HEK293 (cell line): ENCODE data around the gene PPIA.

Experiments used
- KLF16 ChIP-seq: fragments of 450-650 bp; formaldehyde crosslinking; IDR thresholded peaks from 2 replicates; pipeline ENCODE4 v1.5.1; 2017; ENCODE audit warnings: missing biosample characterization, missing genetic modification characterization
- PBX3 ChIP-seq: sonication (generic); formaldehyde crosslinking; IDR thresholded peaks from 2 replicates; pipeline ENCODE4 v1.8.1; 2022; ENCODE audit warnings: mild to moderate bottlenecking, moderate library complexity, missing genetic modification reagents
- ZNF175 ChIP-seq: fragments of 450-650 bp; formaldehyde crosslinking; IDR thresholded peaks from 2 replicates; pipeline ENCODE4 v1.5.1; 2016; ENCODE audit warnings: missing biosample characterization, missing genetic modification characterization
- TF ChIP-seq, protein P1 (sequence below): fragments of 450-650 bp; formaldehyde crosslinking; IDR thresholded peaks from 2 replicates; pipeline ENCODE4 v1.5.1; 2016; ENCODE audit warnings: missing biosample characterization, missing genetic modification characterization

GRCh38 chr7:44762300-44762699 lies 34.2 kb upstream of the PPIA start:
- TF ChIP-seq KLF16, result no peak
- no peak for TF ChIP-seq ZNF175 (tag by site-specific recombination)
- no peak for TF ChIP-seq PBX3 (CRISPR knock-in tag)
- TF ChIP-seq, protein P1, sequence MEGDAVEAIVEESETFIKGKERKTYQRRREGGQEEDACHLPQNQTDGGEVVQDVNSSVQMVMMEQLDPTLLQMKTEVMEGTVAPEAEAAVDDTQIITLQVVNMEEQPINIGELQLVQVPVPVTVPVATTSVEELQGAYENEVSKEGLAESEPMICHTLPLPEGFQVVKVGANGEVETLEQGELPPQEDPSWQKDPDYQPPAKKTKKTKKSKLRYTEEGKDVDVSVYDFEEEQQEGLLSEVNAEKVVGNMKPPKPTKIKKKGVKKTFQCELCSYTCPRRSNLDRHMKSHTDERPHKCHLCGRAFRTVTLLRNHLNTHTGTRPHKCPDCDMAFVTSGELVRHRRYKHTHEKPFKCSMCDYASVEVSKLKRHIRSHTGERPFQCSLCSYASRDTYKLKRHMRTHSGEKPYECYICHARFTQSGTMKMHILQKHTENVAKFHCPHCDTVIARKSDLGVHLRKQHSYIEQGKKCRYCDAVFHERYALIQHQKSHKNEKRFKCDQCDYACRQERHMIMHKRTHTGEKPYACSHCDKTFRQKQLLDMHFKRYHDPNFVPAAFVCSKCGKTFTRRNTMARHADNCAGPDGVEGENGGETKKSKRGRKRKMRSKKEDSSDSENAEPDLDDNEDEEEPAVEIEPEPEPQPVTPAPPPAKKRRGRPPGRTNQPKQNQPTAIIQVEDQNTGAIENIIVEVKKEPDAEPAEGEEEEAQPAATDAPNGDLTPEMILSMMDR (tag by site-specific recombination), result no peak
